22Rv1 (cell line): ENCODE measurements around the gene REXO1.

ENCODE experiments used
- ZFX ChIP-seq: fragments of 450-650 bp; IDR thresholded peaks from 2 replicates; pipeline ENCODE4 v1.6.1; 2017; ENCODE audit warnings: antibody characterized with exemption, borderline replicate concordance
- TF ChIP-seq, protein P1 (sequence below): fragments of 450-650 bp; IDR thresholded peaks from 2 replicates; pipeline ENCODE4 v1.5.1; 2017; ENCODE audit warnings: mild to moderate bottlenecking

GRCh38 chr19:1811472-1811894, 36.8 kb downstream of the REXO1 start:
- TF ChIP-seq, protein P1, sequence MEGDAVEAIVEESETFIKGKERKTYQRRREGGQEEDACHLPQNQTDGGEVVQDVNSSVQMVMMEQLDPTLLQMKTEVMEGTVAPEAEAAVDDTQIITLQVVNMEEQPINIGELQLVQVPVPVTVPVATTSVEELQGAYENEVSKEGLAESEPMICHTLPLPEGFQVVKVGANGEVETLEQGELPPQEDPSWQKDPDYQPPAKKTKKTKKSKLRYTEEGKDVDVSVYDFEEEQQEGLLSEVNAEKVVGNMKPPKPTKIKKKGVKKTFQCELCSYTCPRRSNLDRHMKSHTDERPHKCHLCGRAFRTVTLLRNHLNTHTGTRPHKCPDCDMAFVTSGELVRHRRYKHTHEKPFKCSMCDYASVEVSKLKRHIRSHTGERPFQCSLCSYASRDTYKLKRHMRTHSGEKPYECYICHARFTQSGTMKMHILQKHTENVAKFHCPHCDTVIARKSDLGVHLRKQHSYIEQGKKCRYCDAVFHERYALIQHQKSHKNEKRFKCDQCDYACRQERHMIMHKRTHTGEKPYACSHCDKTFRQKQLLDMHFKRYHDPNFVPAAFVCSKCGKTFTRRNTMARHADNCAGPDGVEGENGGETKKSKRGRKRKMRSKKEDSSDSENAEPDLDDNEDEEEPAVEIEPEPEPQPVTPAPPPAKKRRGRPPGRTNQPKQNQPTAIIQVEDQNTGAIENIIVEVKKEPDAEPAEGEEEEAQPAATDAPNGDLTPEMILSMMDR = no peak
- no peak for TF ChIP-seq ZFX
